Stimulated activated naive B cell treated with anti-CD40 and anti-IgM and Interleukin-4, amounts not matched to agents 10 μg/mL and 1 μg/mL and 100 μg/mL, for 72 hours (primary cell): ENCODE results near the gene ATXN1L.
"Not testable (repeated sequence)": the region's sequence is repeated elsewhere in the genome, so short reads cannot be mapped to it uniquely, and the experiment has no call there.

Experiments used
- ATAC-seq, 2 donors: fragments of 150-1000 bp; cut with Tn5 transposase; replicated peaks; 2 replicates each; pipeline ENCODE4 v1.10.0; 2021; ENCODE audit warnings: moderate library complexity in 1 of 2
- DNase-seq: peaks from one replicate; pipeline ENCODE4 v3.0.0; 2021
- H3K27ac Mint-ChIP-seq: one replicate; pipeline ENCODE4 v1.8.0; 2022; ENCODE audit warnings: mild to moderate bottlenecking, mixed read lengths
- H3K27me3 Mint-ChIP-seq, 2 donors: one replicate each; pipeline ENCODE4 v1.8.0; 2022; ENCODE audit warnings: mixed read lengths in 2 of 2
- H3K36me3 Mint-ChIP-seq, 2 donors: one replicate each; pipeline ENCODE4 v1.8.0; 2022; ENCODE audit warnings: mixed read lengths in 2 of 2, mild to moderate bottlenecking in 1 of 2
- H3K4me1 Mint-ChIP-seq, 2 donors: one replicate each; pipeline ENCODE4 v1.8.0; 2022; ENCODE audit warnings: mixed read lengths in 2 of 2, mild to moderate bottlenecking in 1 of 2
- H3K4me3 Mint-ChIP-seq, 2 donors: one replicate each; pipeline ENCODE4 v1.8.0; 2022; ENCODE audit warnings: mild to moderate bottlenecking in 2 of 2, mixed read lengths in 2 of 2, moderate library complexity in 1 of 2
- H3K9me3 Mint-ChIP-seq, 2 donors: one replicate each; pipeline ENCODE4 v1.8.0; 2022; ENCODE audit warnings: mixed read lengths in 2 of 2, mild to moderate bottlenecking in 1 of 2

ATXN1L gene

GRCh38 chr16:71863995-71864394 is 18.2 kb downstream of the ATXN1L start:
- DNase-seq (no peak), ATAC-seq (no peak)
- no peaks in the 10 kb centered on the region for H3K27me3 Mint-ChIP-seq
- no peak overlapping the region for H3K4me3 Mint-ChIP-seq
- no peak overlapping the region for H3K27ac Mint-ChIP-seq
- no peaks in the 10 kb centered on the region for H3K4me1 Mint-ChIP-seq
- H3K9me3 Mint-ChIP-seq: no peaks in the 10 kb centered on the region
- H3K36me3 Mint-ChIP-seq: peaks cover 16 to 29% of the 10 kb centered on the region in 2 donors

GRCh38 chr16:71865173-71865863 is 19.5 kb downstream of the ATXN1L start:
- H3K4me3 Mint-ChIP-seq: no peak overlapping the region
- peaks cover 19 to 32% of the 10 kb centered on the region in 2 donors for H3K36me3 Mint-ChIP-seq
- no peak overlapping the region for H3K27ac Mint-ChIP-seq
- no peak for DNase-seq
- H3K9me3 Mint-ChIP-seq: no peaks in the 10 kb centered on the region
- no peaks in the 10 kb centered on the region for H3K27me3 Mint-ChIP-seq
- no peak for ATAC-seq
- peaks cover 3 to 6% of the 10 kb centered on the region in 2 donors for H3K4me1 Mint-ChIP-seq

- H3K27ac Mint-ChIP-seq, H3K4me1 Mint-ChIP-seq, H3K9me3 Mint-ChIP-seq, ATAC-seq, DNase-seq, H3K27me3 Mint-ChIP-seq, H3K4me3 Mint-ChIP-seq: not testable (repeated sequence)
- H3K36me3 Mint-ChIP-seq: peaks cover 18 to 30% of the 10 kb centered on the region in 2 donors
These were observed 21.4 kb downstream of the ATXN1L start for GRCh38 chr16:71867175-71867574.

GRCh38 chr16:71867939-71868338 is 22.2 kb downstream of the ATXN1L start:
- H3K9me3 Mint-ChIP-seq: no peaks in the 10 kb centered on the region
- no peak for DNase-seq

GRCh38 chr16:71869089-71869488 is 23.3 kb downstream of the ATXN1L start:
- Mint-ChIP-seq H3K27ac (no peak overlapping the region), H3K27me3 (no peaks in the 10 kb centered on the region), H3K36me3 (peaks cover 18 to 26% of the 10 kb centered on the region in 2 donors), H3K4me3 (no peak overlapping the region), H3K4me1 (peaks cover 3 to 10% of the 10 kb centered on the region in 2 donors), H3K9me3 (no peaks in the 10 kb centered on the region)
- ATAC-seq (no peak), DNase-seq (no peak)

More at GRCh38 chr16:71867939-71868338, 22.2 kb downstream of the ATXN1L start:
- Mint-ChIP-seq H3K36me3 (peaks cover 20 to 30% of the 10 kb centered on the region in 2 donors), H3K27ac (no peak overlapping the region), H3K4me3 (no peak overlapping the region), H3K4me1 (peaks cover 3 to 10% of the 10 kb centered on the region in 2 donors), H3K27me3 (no peaks in the 10 kb centered on the region)
- ATAC-seq: no peak

GRCh38 chr16:71870818-71871217 is 25.0 kb downstream of the ATXN1L start:
- no peak for ATAC-seq
- Mint-ChIP-seq H3K4me1 (peaks cover 5 to 16% of the 10 kb centered on the region in 2 donors), H3K4me3 (no peak overlapping the region), H3K27me3 (no peaks in the 10 kb centered on the region), H3K36me3 (peaks cover 13 to 16% of the 10 kb centered on the region in 2 donors), H3K27ac (no peak overlapping the region), H3K9me3 (no peaks in the 10 kb centered on the region)
- DNase-seq: no peak

GRCh38 chr16:71873199-71873598 is 27.4 kb downstream of the ATXN1L start:
- H3K27ac Mint-ChIP-seq: peak overlapping the region; percentile 56
- H3K4me1 Mint-ChIP-seq: peaks cover 5 to 16% of the 10 kb centered on the region in 2 donors
- H3K4me3 Mint-ChIP-seq: no peak overlapping the region
- no peaks in the 10 kb centered on the region for H3K27me3 Mint-ChIP-seq
- DNase-seq: no peak
- peaks cover 17 to 20% of the 10 kb centered on the region in 2 donors for H3K36me3 Mint-ChIP-seq
- H3K9me3 Mint-ChIP-seq: no peaks in the 10 kb centered on the region
- ATAC-seq: no peak

GRCh38 chr16:71878911-71879310 is 33.1 kb downstream of the ATXN1L start:
- Mint-ChIP-seq H3K4me3 (no peak overlapping the region), H3K4me1 (peaks cover 23 to 46% of the 10 kb centered on the region in 2 donors), H3K27me3 (no peaks in the 10 kb centered on the region), H3K36me3 (peaks cover 12 to 15% of the 10 kb centered on the region in 2 donors), H3K9me3 (no peaks in the 10 kb centered on the region), H3K27ac (no peak overlapping the region)
- ATAC-seq: no peak
- DNase-seq: no peak

- ATAC-seq (no peak), DNase-seq (no peak)
- H3K9me3 Mint-ChIP-seq: no peaks in the 10 kb centered on the region
- H3K27ac Mint-ChIP-seq: peak overlapping the region; percentile 20
- H3K36me3 Mint-ChIP-seq: peaks cover 12 to 18% of the 10 kb centered on the region in 2 donors
- H3K4me3 Mint-ChIP-seq: no peak overlapping the region
- no peaks in the 10 kb centered on the region for H3K27me3 Mint-ChIP-seq
- peaks cover 27 to 51% of the 10 kb centered on the region in 2 donors for H3K4me1 Mint-ChIP-seq
These were observed 34.4 kb downstream of the ATXN1L start for GRCh38 chr16:71880176-71880575.

- DNase-seq: peak; percentile 70
- Mint-ChIP-seq H3K36me3 (peaks cover 7 to 10% of the 10 kb centered on the region in 2 donors), H3K4me1 (peaks cover 30 to 54% of the 10 kb centered on the region in 2 donors), H3K27ac (peak overlapping the region; percentile 74), H3K9me3 (no peaks in the 10 kb centered on the region), H3K4me3 (peak overlapping the region; percentile 75 to 100), H3K27me3 (no peaks in the 10 kb centered on the region)
- ATAC-seq: peak; percentile 54 to 61
These were observed 36.9 kb downstream of the ATXN1L start for GRCh38 chr16:71882505-71883167.

GRCh38 chr16:71883168-71883848 is 37.5 kb downstream of the ATXN1L start:
- ATAC-seq (peak; percentile 56 to 69), DNase-seq (peak; percentile 49)
- Mint-ChIP-seq H3K4me3 (peak overlapping the region; percentile 75 to 100), H3K27me3 (no peaks in the 10 kb centered on the region), H3K36me3 (peaks cover 7 to 10% of the 10 kb centered on the region in 2 donors), H3K27ac (peak overlapping the region; percentile 74), H3K4me1 (peaks cover 30 to 54% of the 10 kb centered on the region in 2 donors), H3K9me3 (no peaks in the 10 kb centered on the region)

GRCh38 chr16:71883849-71884638 is 38.3 kb downstream of the ATXN1L start, which contains the start of gene ZNF821:
TSS of gene ZNF821 (minus strand) at chr16:71884182. CDS start at chr16:71879946, 4,236 bp downstream.
- peak; percentile 65 for DNase-seq
- Mint-ChIP-seq H3K9me3 (no peaks in the 10 kb centered on the region), H3K27me3 (no peaks in the 10 kb centered on the region), H3K4me1 (peaks cover 30 to 52% of the 10 kb centered on the region in 2 donors), H3K27ac (peak within 1 kb of the TSS; percentile 99), H3K36me3 (peaks cover 4 to 7% of the 10 kb centered on the region in 2 donors), H3K4me3 (peak within 1 kb of the TSS; percentile 99 to 100)
- ATAC-seq: peak; percentile 60 to 71

- DNase-seq (no peak), ATAC-seq (no peak)
- Mint-ChIP-seq H3K36me3 (peaks cover 3% of the 10 kb centered on the region in 2 donors), H3K27me3 (no peaks in the 10 kb centered on the region), H3K9me3 (no peaks in the 10 kb centered on the region), H3K27ac (peak overlapping the region; percentile 75), H3K4me1 (peaks cover 28 to 42% of the 10 kb centered on the region in 2 donors), H3K4me3 (peak overlapping the region; percentile 99 to 100)
These were observed 39.5 kb downstream of the ATXN1L start for GRCh38 chr16:71885261-71885650.

GRCh38 chr16:71889147-71889546 is 43.4 kb downstream of the ATXN1L start:
- peaks cover 3% of the 10 kb centered on the region in 2 donors for H3K36me3 Mint-ChIP-seq
- no peaks in the 10 kb centered on the region for H3K27me3 Mint-ChIP-seq
- ATAC-seq: no peak
- H3K4me3 Mint-ChIP-seq: no peak overlapping the region
- no peak for DNase-seq
- peaks cover 10 to 17% of the 10 kb centered on the region in 2 donors for H3K4me1 Mint-ChIP-seq
- H3K9me3 Mint-ChIP-seq: no peaks in the 10 kb centered on the region
- H3K27ac Mint-ChIP-seq: no peak overlapping the region
